ENCODE measurements around the gene APOBEC3G. TPM values are rescaled to one million over a fixed set of nuclear protein-coding genes. Genes with fewer than 3 reads are reported as not detected.

APOBEC3G gene
- total RNA-seq, 1 experiment from 2014 or later: 4.2 TPM

GRCh38 chr22:39133871-39134270 is 56.8 kb downstream of the APOBEC3G start:
- no peaks in the 10 kb centered on the region for H3K27me3 ChIP-seq (ENCODE audit: control insufficient read depth, insufficient read depth, low read length)
- no peak for DNase-seq
- no peak overlapping the region for H3K4me3 ChIP-seq (ENCODE audit: insufficient read depth, low read depth, low read length)
- H3K36me3 ChIP-seq (replicated peaks; ENCODE audit: control insufficient read depth, insufficient read depth, low read length): no peaks in the 10 kb centered on the region

DNA sequence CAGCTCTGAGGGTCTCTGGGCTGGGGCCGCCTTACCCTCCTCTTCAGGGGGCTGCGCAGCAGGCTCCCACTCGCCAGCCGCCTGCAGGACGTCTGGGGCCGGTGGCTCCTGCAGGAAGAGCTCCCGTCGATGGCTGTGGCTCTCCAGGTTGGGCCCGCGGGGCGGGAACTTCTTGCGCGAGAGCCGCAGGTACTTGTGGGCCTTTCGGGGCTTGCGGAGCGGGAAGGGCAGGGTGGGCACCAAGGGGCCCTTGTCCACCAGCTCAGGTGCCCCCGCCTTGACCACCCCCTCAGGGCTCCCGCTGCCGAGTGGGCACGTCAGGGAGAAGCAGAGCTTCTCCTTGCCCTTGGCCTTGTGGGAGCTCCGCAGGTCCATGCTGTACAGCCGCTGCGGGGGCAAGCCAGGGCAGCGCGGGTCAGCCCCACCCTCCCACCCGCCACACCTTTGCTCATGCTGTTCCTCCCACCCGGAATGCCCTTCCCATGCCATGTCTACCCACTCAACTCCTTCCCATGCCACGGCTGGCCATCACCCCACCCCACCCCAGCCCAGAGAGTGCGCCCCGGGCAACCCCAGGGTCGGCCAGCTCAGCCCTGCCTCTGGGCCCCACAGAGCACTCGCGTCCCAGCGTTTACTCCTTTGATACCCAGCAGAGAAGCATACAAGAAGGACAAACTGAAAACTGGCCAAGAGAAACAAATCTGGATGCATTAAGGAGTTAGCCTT is 57.5 kb downstream of the APOBEC3G start:
- no peaks in the 10 kb centered on the region for H3K36me3 ChIP-seq (replicated peaks; ENCODE audit: control insufficient read depth, insufficient read depth, low read length)
- DNase-seq: peak; percentile 47

GRCh38 chr22:39135092-39135896 is 58.2 kb downstream of the APOBEC3G start:
- no peaks in the 10 kb centered on the region for H3K36me3 ChIP-seq (replicated peaks; ENCODE audit: control insufficient read depth, insufficient read depth, low read length)
- DNase-seq: peak; percentile 95
- H3K27me3 ChIP-seq (ENCODE audit: control insufficient read depth, insufficient read depth, low read length): no peaks in the 10 kb centered on the region
- H3K4me3 ChIP-seq (ENCODE audit: insufficient read depth, low read depth, low read length): no peak overlapping the region

More for the DNA sequence above, 57.5 kb downstream of the APOBEC3G start:
- Histone ChIP-seq H3K27me3 (ENCODE audit: control insufficient read depth, insufficient read depth, low read length) (no peaks in the 10 kb centered on the region), H3K4me3 (ENCODE audit: insufficient read depth, low read depth, low read length) (no peak overlapping the region)

DNA sequence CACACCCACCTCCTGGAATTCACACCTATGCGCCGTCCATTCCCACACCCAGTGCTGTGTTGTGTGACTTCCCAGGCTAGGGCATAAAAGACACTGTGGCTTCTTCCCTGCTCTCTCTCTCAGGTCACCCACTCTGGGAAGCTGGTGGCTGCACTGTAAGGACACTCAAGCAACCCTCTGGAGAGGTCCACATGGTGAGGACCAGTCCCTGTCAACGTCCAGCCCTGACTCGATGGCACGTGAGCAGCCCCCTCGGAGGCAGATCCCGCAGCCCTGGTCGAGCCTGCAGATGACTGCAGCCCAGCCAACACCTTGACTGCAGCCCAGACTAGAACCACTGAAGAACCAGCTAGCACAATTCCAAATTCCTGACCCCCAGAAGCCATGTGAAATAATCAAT is 59.2 kb downstream of the APOBEC3G start:
- no peaks in the 10 kb centered on the region for H3K27me3 ChIP-seq (ENCODE audit: control insufficient read depth, insufficient read depth, low read length)
- no peaks in the 10 kb centered on the region for H3K36me3 ChIP-seq (replicated peaks; ENCODE audit: control insufficient read depth, insufficient read depth, low read length)
- no peak overlapping the region for H3K4me3 ChIP-seq (ENCODE audit: insufficient read depth, low read depth, low read length)
- DNase-seq: no peak

Other genes with a start within 250 kb of the APOBEC3G start
- 3.6 and 3.7 TPM in 2 replicates for gene NPTXR, start 233.2 kb upstream of the APOBEC3G start, total RNA-seq (2014; rRNA removed; shearing (Covaris generic))
- 18.3 and 19.2 TPM in 2 replicates for gene CBX6, start 205.1 kb upstream of the APOBEC3G start, total RNA-seq (2014; rRNA removed; shearing (Covaris generic))
- gene APOBEC3A, start 119.7 kb upstream of the APOBEC3G start, total RNA-seq (2014; rRNA removed; shearing (Covaris generic)): not detected in 2 replicates
- 4.4 and 6.5 TPM in 2 replicates for gene APOBEC3B, start 94.9 kb upstream of the APOBEC3G start, total RNA-seq (2014; rRNA removed; shearing (Covaris generic))
- 1.5 and 2.0 TPM in 2 replicates for gene APOBEC3C, start 63.0 kb upstream of the APOBEC3G start, total RNA-seq (2014; rRNA removed; shearing (Covaris generic))
- gene APOBEC3D, start 56.1 kb upstream of the APOBEC3G start, total RNA-seq (2014; rRNA removed; shearing (Covaris generic)): 2.7 and 3.9 TPM in 2 replicates
- gene APOBEC3F, start 36.4 kb upstream of the APOBEC3G start, total RNA-seq (2014; rRNA removed; shearing (Covaris generic)): 1.1 and 3.5 TPM in 2 replicates
- gene APOBEC3H, start 20.0 kb downstream of the APOBEC3G start, total RNA-seq (2014; rRNA removed; shearing (Covaris generic)): 0.52 TPM in 1 of 2 replicates, not detected in the other
- gene CBX7, start 75.4 kb downstream of the APOBEC3G start, total RNA-seq (2014; rRNA removed; shearing (Covaris generic)): 4.5 and 5.4 TPM in 2 replicates
- 7.2 and 8.5 TPM in 2 replicates for gene PDGFB, start 167.7 kb downstream of the APOBEC3G start, total RNA-seq (2014; rRNA removed; shearing (Covaris generic))
- gene RPL3, start 242.3 kb downstream of the APOBEC3G start, total RNA-seq (2014; rRNA removed; shearing (Covaris generic)): 3,029 and 3,176 TPM in 2 replicates

Measured in H7 (cell line).